K562 (cell line): ENCODE results near the gene DNAJB1. TPM values are rescaled to one million over a fixed set of nuclear protein-coding genes. Genes with fewer than 3 reads are reported as not detected.

ENCODE experiments used
- ARID1B ChIP-seq: fragments of 450-650 bp; IDR thresholded peaks from 2 replicates; pipeline ENCODE4 v1.6.1; 2016; ENCODE audit warnings: antibody characterized with exemption, mild to moderate bottlenecking, inconsistent platforms
- ATF7 ChIP-seq: fragments of 450-650 bp; IDR thresholded peaks from 2 replicates; pipeline ENCODE4 v1.7.1; 2014; ENCODE audit warnings: mild to moderate bottlenecking, moderate library complexity
- CBX2 ChIP-seq: fragments of 200-600 bp; sonication (generic); IDR thresholded peaks from one replicate; pipeline ENCODE4 v1.6.1; 2012; ENCODE audit warnings: mild to moderate bottlenecking, low read length, inconsistent platforms; ENCODE audit not compliant: insufficient read depth, poor library complexity, severe bottlenecking
- CREBBP ChIP-seq: IDR thresholded peaks from one replicate; pipeline ENCODE4 v1.6.1; 2012; ENCODE audit warnings: low read depth, mild to moderate bottlenecking, control low read depth, inconsistent platforms, low read length
- CXXC5 ChIP-seq: fragments of 250-450 bp; sonication (Bioruptor Pico); IDR thresholded peaks from 2 replicates; pipeline ENCODE4 v1.8.0; 2022; ENCODE audit warnings: inconsistent platforms, mild to moderate bottlenecking, moderate library complexity
- ETV6 ChIP-seq, 3 experiments: fragments of 150-350 bp in 1 of 3; sonication (generic) in 1 of 3; formaldehyde crosslinking in 1 of 3; IDR thresholded peaks; 2 replicates each; pipeline versions ENCODE4 v1.6.1 to v1.8.0; 2014 to 2022; ENCODE audit warnings: borderline replicate concordance in 2 of 3, low read depth in 2 of 3, antibody characterized with exemption in 1 of 3, low read length in 1 of 3, mild to moderate bottlenecking in 1 of 3, missing genetic modification reagents in 1 of 3
- GTF2F1 ChIP-seq: IDR thresholded peaks from 2 replicates; pipeline ENCODE4 v1.6.1; 2011; ENCODE audit warnings: low read depth, low read length, improper control_type of control experiment
- IFI16 ChIP-seq: fragments of 250-450 bp; sonication (Bioruptor Pico); IDR thresholded peaks from 2 replicates; pipeline ENCODE4 v2.1.2; 2022; ENCODE audit warnings: mild to moderate bottlenecking, inconsistent platforms
- NFE2 ChIP-seq: IDR thresholded peaks from 2 replicates; pipeline ENCODE4 v1.6.1; 2014; ENCODE audit warnings: antibody characterized with exemption, low read depth
- PHB ChIP-seq: fragments of 250-450 bp; sonication (Bioruptor Pico); IDR thresholded peaks from 2 replicates; pipeline ENCODE4 v1.5.0; 2021
- PML ChIP-seq: IDR thresholded peaks from 2 replicates; pipeline ENCODE4 v1.6.1; 2012; ENCODE audit warnings: low read length, inconsistent platforms
- POLR2AphosphoS2 ChIP-seq: IDR thresholded peaks from 2 replicates; pipeline ENCODE4 v1.6.1; 2012; ENCODE audit warnings: low read length, improper control_type of control experiment
- PURB ChIP-seq: sonication (generic); formaldehyde crosslinking; IDR thresholded peaks from 2 replicates; pipeline ENCODE4 v1.9.0; 2021; ENCODE audit warnings: low read depth, mild to moderate bottlenecking, missing genetic modification reagents
- SRSF1 ChIP-seq: fragments of 200-400 bp; formaldehyde crosslinking; IDR thresholded peaks from 2 replicates; pipeline ENCODE4 v1.6.1; 2017; ENCODE audit warnings: mild to moderate bottlenecking, low read depth, low read length, moderate library complexity
- ZBED1 ChIP-seq: IDR thresholded peaks from 2 replicates; pipeline ENCODE4 v1.6.1; 2014
- ZNF197 ChIP-seq: fragments of 200-800 bp; sonication (Bioruptor generic); IDR thresholded peaks from 2 replicates; pipeline ENCODE4 v1.6.1; 2016; ENCODE audit warnings: low read depth, missing genetic modification characterization, missing compliant biosample characterization
- ZNF668 ChIP-seq: fragments of 250-450 bp; sonication (Bioruptor Pico); IDR thresholded peaks from 2 replicates; pipeline ENCODE4 v1.8.0; 2022; ENCODE audit warnings: mild to moderate bottlenecking, inconsistent platforms
- ZNF696 ChIP-seq: fragments of 250-450 bp; sonication (Bioruptor Pico); conservative IDR thresholded peaks from 2 replicates; pipeline ENCODE4 v1.4.0; 2020; ENCODE audit warnings: mild to moderate bottlenecking, moderate library complexity
- polyA plus RNA-seq, 8 experiments: library from polyadenylated mRNA; depleted of rRNA in 4 of 8; stranded (reverse) in 5 of 8; unstranded in 3 of 8; fragments of >200 nt; fragmentation: Nextera tagmentation in 2 of 8; fragmentation: Illumina TruSeq in 1 of 8; extraction: Ambion mirVana in 2 of 8; extraction: Trizol in 1 of 8; gene quantifications; 2 replicates each; pipeline versions ENCODE4 v1.2.1 to v1.2.3, GENCODE V29; 2011 to 2014; ENCODE audit warnings: inconsistent platforms in 1 of 8, missing spikeins in 1 of 8
- total RNA-seq, 7 experiments: library from RNA; depleted of rRNA in 6 of 7; stranded (reverse); fragments of >200 nt in 6 of 7; fragmentation: Illumina TruSeq in 2 of 7; extraction: Trizol in 2 of 7; gene quantifications; 2 replicates each; pipeline versions ENCODE4 v1.2.1 to v1.2.3, GENCODE V29; 2011 to 2021; ENCODE audit warnings: low replicate concordance in 1 of 7
- TF ChIP-seq, protein P1 (sequence below): sonication (generic); formaldehyde crosslinking; IDR thresholded peaks from 2 replicates; pipeline ENCODE4 v1.4.0; 2020; ENCODE audit warnings: mild to moderate bottlenecking, missing genetic modification reagents
- TF ChIP-seq, protein P2 (sequence below): fragments of 450-650 bp; IDR thresholded peaks from 2 replicates; pipeline ENCODE4 v1.6.1; 2018; ENCODE audit not compliant: partially characterized antibody
- TF ChIP-seq, protein P3 (sequence below), 2 experiments: IDR thresholded peaks; 2 replicates each; pipeline ENCODE4 v1.6.1; 2012; ENCODE audit warnings: improper control_type of control experiment in 2 of 2, low read depth in 2 of 2, low read length in 2 of 2, borderline replicate concordance in 1 of 2

The DNAJB1 gene
- total and polyA plus RNA-seq, 9 of the 15 experiments (the other 6 are each of a cell fraction or from before 2014, with no cell fraction given): 13.2 to 113 (median 62.1) TPM

DNA sequence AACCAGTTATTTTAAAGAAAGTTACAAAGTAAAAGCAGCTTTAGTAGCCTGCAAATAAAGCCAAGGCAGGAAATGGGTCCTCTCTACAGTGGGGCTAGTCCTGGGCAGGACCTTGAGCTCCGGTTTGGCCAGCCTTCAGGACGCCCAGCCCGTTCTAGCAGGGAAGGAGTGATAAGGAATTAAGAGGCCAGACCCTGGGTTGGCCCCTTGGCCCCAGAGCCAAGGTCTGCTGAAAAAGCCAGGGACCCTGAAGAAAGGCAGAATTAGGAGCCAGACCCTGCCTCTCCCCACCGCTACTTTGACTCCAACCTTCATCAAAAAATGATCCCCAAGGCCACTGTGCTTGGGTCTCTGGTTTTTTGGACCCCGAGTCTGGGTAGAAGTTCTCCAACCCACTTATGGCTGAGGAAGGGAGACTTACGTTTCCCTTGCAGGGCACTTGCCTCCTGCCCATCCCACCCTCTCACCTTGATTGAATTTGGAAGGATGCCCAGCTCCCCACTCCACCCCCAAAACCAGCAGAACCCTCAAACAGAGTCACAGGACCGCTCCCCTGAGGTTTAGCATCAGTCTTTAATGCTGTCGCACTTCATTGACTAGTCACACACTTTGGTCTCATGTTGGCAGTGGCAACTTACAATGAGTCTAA lies 3.9 kb downstream of the DNAJB1 start (continued):
- TF ChIP-seq, protein P1, sequence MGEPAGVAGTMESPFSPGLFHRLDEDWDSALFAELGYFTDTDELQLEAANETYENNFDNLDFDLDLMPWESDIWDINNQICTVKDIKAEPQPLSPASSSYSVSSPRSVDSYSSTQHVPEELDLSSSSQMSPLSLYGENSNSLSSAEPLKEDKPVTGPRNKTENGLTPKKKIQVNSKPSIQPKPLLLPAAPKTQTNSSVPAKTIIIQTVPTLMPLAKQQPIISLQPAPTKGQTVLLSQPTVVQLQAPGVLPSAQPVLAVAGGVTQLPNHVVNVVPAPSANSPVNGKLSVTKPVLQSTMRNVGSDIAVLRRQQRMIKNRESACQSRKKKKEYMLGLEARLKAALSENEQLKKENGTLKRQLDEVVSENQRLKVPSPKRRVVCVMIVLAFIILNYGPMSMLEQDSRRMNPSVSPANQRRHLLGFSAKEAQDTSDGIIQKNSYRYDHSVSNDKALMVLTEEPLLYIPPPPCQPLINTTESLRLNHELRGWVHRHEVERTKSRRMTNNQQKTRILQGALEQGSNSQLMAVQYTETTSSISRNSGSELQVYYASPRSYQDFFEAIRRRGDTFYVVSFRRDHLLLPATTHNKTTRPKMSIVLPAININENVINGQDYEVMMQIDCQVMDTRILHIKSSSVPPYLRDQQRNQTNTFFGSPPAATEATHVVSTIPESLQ (CRISPR knock-in tag): no peak
- TF ChIP-seq ATF7 (no peak), CBX2 (no peak), ZNF197 (CRISPR knock-in tag) (no peak), PHB (CRISPR knock-in tag) (no peak), ETV6 (IDR thresholded peaks at IDR 0.05; ENCODE audit: borderline replicate concordance in 1 of 2, low read depth in 2 of 2, low read length in 1 of 2) (peak in 1 of 2 experiments; percentile 38; a peak in 1 of 4 replicates), ETV6 (CRISPR knock-in tag; IDR thresholded peaks at IDR 0.05; ENCODE audit: borderline replicate concordance) (no peak), CXXC5 (CRISPR knock-in tag) (peak; percentile 47; the same call in 1 of the 2 replicates), POLR2AphosphoS2 (peak; percentile 29; the same call in 1 of the 2 replicates), ZBED1 (no peak; the same call in 1 of the 2 replicates), ARID1B (no peak), ZNF668 (no peak), IFI16 (no peak), NFE2 (no peak), SRSF1 (no peak), PURB (CRISPR knock-in tag) (no peak), GTF2F1 (no peak), PML (peak; percentile 17; the same call in 1 of the 2 replicates), ZNF696 (no peak), CREBBP (no peak)
- TF ChIP-seq, protein P2, sequence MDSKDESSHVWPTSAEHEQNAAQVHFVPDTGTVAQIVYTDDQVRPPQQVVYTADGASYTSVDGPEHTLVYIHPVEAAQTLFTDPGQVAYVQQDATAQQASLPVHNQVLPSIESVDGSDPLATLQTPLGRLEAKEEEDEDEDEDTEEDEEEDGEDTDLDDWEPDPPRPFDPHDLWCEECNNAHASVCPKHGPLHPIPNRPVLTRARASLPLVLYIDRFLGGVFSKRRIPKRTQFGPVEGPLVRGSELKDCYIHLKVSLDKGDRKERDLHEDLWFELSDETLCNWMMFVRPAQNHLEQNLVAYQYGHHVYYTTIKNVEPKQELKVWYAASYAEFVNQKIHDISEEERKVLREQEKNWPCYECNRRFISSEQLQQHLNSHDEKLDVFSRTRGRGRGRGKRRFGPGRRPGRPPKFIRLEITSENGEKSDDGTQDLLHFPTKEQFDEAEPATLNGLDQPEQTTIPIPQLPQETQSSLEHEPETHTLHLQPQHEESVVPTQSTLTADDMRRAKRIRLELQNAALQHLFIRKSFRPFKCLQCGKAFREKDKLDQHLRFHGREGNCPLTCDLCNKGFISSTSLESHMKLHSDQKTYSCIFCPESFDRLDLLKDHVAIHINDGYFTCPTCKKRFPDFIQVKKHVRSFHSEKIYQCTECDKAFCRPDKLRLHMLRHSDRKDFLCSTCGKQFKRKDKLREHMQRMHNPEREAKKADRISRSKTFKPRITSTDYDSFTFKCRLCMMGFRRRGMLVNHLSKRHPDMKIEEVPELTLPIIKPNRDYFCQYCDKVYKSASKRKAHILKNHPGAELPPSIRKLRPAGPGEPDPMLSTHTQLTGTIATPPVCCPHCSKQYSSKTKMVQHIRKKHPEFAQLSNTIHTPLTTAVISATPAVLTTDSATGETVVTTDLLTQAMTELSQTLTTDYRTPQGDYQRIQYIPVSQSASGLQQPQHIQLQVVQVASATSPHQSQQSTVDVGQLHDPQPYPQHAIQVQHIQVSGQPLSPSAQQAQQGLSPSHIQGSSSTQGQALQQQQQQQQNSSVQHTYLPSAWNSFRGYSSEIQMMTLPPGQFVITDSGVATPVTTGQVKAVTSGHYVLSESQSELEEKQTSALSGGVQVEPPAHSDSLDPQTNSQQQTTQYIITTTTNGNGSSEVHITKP: no peak
- TF ChIP-seq, protein P3, sequence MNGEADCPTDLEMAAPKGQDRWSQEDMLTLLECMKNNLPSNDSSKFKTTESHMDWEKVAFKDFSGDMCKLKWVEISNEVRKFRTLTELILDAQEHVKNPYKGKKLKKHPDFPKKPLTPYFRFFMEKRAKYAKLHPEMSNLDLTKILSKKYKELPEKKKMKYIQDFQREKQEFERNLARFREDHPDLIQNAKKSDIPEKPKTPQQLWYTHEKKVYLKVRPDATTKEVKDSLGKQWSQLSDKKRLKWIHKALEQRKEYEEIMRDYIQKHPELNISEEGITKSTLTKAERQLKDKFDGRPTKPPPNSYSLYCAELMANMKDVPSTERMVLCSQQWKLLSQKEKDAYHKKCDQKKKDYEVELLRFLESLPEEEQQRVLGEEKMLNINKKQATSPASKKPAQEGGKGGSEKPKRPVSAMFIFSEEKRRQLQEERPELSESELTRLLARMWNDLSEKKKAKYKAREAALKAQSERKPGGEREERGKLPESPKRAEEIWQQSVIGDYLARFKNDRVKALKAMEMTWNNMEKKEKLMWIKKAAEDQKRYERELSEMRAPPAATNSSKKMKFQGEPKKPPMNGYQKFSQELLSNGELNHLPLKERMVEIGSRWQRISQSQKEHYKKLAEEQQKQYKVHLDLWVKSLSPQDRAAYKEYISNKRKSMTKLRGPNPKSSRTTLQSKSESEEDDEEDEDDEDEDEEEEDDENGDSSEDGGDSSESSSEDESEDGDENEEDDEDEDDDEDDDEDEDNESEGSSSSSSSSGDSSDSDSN (IDR thresholded peaks at IDR 0.05; ENCODE audit: borderline replicate concordance in 1 of 2, low read depth in 2 of 2, low read length in 2 of 2): no peak
